GM19395 (cell line): Measurements from ENCODE around the gene IGFL4.

Source experiments
- ATAC-seq: cut with Tn5 transposase; IDR thresholded peaks from one replicate; pipeline ENCODE4 v1.9.1; 2021; ENCODE audit warnings: mild to moderate bottlenecking, moderate library complexity; ENCODE audit not compliant: unreplicated experiment

Gene IGFL4

DNA sequence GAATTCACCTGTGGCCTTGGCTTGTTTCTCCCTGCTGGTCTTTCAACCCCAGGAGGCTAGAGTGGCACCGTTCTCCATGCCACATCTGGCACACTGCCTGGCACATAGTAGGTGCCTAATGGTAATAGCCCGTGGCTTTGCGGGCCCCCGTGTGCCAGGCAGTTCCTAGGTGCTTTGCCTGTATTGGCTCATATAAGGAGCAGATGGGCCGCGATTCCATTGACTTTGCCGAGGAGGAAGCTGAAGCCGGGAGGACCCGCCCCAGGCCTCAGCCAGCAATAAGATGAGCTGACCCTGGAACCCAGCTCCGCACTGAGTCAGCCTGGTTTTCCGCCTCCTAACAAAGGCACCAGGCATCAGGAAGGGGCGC lies 18.8 kb downstream of the IGFL4 start:
- ATAC-seq, result no peak

DNA sequence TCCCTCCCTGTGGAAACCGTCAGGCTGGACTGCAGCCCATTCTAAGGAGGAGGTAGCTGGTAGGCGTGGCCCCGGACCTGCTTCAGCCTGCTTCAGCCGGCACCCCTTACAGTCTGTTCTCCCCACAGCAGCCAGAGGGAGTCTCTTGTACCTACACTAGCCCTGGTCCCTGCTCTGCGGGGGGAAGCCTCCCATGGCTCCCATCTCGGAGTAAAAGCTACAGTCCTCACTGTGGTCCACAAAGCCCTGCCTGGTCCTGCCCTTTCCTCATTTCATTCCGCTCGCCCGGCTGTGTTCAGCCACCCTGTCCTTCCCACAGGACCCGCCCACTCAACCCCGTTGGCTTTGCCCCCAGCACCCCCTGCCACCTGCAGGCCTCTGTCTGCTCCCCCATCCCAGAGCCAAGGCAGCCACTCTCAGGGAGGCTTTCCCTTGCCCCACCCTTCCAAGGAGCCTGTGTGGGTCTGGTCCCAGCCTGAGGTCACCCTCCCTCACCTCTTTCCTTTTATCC lies 19.2 kb downstream of the IGFL4 start:
- ATAC-seq, result no peak

DNA sequence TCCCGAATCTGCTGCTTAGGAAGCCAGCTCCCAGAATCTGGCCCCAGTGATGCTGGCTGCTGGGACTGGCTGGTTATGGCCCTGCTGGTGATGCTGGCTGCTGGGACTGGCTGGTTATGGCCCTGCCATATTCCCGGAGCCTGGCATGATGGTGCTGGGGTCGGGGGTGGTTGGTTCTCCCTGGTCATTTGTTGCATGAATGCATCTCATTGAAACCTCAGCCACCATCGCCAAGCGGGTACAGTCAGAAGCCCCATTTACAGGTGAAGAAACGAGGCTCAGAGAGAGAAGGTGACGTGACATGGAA lies 20.0 kb downstream of the IGFL4 start:
- ATAC-seq, result no peak

DNA sequence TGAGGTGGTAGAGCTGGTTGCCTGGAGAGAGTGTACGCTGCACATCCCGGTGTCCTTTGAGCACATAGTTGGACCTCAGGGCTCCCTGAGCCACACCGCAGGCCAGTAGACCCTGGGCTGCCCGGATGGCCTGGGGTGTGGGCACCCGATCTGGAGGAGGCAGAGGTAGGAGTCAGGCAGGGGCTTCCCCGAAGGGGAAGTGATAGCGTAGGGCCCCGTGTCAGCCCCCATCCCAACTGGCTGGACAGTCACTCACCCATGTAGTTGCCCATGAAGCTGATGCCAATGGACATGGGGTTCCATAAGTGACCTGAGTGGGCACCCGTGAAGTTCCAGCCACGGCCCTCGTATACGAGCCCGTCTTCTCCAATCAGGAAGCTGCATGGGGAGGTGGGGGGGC lies 21.5 kb downstream of the IGFL4 start:
- no peak for ATAC-seq

DNA sequence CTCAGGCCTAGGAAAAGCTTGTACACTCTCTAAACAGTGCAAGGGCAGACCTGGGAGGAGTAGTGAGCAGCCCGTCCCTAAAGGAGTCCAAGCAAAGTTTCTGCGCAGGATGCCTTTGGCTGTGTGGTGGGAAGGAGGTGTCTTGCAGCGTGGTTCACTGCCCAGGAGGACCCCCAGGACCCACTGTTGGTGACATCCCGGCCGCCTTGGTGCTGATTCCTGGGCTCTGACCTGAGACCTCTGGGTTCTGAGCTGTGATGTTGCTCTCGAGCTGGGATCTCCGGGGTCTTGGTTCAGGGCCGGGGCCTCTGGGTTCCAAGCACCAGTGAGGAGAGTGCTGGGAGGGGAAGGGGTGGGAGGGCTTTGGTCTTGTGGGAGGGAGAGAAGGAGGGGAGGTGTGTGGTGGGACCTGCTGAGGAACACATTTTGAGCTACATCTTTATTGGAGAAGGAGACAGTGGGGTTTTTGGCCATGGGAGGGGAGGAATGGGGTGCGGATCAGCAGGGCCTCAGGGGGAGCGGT lies 22.0 kb downstream of the IGFL4 start:
- ATAC-seq, result no peak

DNA sequence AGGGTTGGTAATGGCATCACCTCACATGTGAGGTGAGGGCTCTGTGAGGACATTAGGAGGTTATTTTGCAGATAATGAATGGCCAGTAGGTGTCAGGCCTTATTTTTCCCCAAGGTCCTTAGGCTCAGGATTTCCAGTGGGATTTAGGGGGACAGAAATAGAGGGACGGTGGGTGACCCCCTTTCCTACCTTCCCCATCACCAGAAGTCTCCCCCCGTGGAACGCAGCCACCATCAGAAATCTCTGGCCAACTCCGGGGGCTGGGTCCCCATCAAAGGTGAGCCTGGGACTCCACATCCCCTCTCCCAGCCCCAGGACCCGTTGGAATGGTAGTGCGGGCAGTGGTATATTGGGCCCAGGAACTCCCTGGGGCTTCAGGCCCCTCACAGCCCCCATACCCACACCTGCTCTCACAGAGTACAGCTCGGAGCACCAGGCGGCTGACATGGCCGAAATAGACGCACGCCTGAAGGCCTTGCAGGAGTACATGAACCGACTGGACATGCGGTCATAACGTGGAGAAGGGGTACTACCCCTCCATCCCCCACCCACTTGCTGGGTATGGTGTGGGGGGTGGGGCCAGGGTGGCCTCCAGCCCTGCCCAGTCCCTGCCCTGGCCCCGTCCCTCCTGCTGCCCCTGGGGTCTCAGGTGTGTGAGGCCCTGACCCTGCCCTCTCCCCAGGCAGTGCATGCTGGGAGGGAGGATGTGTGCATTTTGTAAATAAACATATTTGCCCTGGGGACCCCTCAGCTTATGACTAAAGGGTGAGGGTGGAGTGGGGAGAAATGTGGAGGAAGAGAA lies 22.7 kb downstream of the IGFL4 start:
- ATAC-seq, result no peak

DNA sequence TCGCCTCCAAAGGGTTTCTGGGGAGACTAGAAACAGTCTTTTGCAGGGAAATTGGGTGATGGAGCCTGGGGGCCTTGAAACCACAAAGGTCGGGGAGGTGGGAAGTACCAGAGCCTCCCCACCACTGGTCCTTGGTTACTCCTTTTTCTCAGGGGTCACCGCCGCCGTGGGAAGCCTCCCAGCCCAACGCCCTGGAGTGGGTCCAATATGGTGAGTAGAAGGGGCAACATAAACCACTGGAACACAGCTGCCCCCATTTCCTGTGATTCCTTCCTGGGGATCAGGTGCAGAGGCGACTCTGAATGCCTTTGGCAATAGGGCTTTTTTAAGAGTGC lies 23.7 kb downstream of the IGFL4 start:
- ATAC-seq, result no peak

DNA sequence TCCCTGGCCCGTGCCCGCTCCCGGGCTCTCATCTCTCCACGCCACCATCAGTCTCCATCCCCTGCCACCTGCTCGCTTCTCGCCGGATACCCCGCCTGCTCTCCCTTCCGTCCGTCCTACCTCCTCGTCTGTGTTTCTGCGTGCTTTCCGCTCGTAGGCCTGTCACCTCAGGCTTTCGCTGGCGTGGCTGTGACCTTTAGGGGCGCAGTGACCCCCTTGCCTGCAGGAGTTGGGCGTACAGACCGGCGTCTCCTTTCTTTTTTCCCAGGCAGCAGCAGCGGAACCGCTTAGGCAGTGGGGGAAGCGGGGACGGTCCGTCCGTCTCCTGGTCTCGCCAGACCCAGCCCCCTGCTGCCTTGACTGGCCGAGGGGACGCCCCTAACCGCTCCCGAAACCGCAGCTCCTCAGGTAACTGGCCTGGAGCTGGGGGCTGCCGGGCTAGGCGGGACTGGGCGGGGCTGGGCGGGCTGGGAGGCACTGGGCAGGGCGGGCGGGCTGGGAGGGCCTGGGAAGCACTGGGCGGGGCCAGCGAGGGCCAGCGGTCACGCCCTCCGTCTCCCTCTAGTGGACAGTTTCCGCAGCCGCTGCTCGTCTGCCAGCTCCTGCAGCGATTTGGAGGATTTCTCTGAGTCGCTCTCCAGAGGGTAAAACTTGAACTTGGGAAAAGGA lies 24.2 kb downstream of the IGFL4 start:
- ATAC-seq, result no peak

DNA sequence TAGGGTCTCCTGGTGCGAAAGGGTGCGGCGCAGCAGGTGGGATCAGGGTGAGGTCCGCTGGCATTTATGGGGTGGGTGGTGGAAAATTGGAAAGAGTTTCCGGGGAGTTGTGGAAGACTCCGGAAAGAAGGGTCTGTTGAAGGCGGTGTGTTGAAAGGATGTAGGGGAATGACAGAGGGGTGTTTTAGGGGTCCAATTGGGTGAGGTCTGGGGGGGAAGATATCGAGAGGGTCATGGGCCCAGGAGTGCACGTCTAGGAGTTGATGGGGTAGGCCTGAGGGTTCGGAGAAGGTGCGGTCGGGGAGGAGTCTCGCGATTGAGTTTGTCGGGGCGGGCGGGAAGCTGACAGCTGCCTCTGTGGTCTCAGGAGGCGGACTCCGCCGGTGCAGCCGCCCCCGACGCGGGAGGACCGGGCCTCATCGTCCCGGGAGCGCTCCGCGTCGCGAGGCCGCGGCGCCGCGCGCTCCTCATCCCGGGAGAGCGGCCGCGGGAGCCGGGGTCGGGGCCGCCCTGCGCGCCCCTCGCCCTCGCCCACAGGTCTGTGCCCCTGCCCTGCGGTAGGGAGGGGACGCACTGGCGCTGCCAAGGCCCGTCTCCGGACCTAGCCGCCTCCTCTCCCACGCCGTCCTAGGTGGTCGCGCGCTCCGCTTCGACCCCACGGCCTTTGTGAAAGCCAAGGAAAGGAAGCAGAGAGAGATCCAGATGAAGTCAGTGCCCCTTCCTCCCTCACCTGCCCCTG lies 24.9 kb downstream of the IGFL4 start:
- no peak for ATAC-seq

DNA sequence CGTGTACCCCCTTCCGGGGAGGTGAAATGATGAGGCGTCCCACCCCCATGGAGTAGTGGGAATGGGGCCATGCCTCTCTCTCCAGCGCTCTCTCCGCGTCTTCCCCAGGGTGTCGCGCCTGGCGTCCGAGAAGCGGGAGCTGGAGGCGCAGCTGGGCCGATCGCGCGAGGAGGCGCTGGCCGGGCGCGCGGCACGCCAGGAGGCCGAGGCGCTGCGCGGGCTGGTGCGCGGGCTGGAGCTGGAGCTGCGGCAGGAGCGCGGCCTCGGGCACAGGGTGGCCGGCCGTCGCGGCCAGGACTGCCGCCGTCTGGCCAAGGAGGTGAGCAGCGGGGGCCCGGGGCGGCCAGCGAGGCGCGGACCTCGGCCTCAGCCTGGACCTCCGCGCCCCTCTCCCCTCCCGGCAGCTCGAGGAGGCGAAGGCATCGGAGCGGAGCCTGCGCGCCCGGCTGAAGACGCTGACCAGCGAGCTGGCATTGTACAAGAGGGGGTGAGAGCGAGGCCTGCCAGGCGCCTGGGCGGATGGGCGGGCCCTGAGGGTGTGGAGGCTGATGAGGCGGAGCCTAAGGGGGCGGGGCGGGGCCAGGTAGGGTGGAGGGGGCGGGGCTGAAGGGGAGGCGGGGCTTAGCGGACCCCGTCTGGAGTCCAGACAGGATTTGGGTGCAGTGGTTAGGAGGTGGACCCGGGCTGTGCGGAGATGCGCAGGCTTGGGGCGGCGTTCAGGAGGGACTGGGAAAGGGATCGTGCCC lies 25.7 kb downstream of the IGFL4 start:
- ATAC-seq, result no peak

DNA sequence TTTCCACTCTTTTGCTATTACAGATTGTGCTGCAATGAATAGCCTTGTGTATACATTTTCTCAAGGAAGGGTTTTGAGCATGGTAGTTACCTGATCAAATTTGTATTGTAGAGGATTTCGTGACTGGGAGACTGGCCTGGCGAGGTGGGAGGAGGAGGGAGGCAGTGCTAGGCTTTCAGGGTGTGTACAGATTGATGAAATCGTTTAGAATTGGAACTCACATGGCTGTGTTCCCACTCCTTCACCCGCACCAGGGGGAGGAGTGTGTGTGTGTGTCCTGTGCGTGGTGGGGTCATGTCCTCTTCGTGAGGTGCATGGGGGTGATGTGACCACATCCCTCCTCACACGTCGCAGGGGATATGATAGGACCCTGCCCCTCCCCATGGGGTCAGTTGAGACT lies 26.3 kb downstream of the IGFL4 start:
- no peak for ATAC-seq

DNA sequence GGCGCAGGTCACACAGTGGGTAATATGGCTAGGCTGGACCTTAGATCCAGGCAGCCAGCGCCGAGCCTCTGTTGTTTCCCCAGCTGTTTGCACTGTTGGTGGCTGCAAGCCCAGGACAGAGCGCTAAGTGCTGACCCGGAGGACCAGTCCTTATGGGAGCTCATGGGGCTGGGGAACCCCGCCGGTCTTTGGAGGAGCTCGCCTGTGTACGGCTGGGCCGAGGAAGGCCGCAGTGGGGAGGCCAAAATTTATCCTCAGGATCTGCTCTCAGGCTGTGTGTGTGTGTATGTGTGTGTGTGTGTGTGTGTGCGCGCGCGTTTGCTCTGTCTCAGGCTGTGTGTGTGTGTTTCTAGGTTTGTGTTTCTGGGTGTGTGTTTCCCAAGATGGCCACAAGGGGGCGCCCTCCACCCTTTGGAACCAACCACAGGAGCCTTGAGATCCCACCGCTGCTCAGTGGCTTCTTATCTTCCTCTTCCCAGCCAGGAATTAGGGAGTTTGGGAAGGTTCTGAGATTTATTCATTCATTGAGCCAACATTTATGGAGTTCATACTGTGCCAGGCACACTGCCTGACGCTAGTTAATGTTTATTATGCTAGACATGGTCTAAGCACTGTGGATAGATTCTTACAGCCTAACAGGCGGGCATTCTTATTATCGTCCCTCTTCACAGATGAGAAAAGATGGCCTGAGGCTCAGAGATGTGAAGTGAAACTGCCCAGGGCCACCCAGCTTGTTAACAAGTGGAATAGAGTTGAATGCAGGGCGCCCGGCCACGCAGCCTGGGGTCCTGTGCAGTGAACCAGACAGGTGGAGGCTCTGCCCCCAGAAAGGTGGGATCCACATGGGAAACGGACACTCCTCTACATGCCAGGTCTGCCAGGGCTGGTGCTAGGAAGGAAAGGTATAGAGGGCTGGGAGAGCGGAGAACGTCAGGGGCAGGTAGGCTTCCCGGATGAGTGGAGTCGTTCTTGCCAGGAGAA lies 31.0 kb downstream of the IGFL4 start:
- no peak for ATAC-seq

DNA sequence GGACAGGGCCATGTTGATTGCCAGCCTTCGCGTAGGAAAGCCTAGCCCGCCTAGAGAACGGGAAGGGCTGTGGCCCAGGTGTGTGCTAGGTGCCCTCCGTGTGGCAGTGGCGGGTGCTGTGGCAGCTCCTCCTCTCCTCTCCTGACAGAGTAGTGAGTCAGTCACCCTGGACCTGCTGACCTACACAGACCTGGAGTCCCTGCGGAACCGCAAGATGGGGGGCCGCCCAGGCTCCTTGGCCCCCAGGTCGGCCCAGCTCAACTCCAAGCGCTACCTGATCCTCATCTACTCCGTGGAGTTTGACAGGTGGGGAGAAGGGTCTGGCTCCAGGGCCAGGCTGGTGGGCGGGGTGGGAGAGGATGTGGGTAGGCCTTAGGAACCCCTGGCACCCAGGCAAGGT lies 34.4 kb downstream of the IGFL4 start:
- ATAC-seq, result no peak

DNA sequence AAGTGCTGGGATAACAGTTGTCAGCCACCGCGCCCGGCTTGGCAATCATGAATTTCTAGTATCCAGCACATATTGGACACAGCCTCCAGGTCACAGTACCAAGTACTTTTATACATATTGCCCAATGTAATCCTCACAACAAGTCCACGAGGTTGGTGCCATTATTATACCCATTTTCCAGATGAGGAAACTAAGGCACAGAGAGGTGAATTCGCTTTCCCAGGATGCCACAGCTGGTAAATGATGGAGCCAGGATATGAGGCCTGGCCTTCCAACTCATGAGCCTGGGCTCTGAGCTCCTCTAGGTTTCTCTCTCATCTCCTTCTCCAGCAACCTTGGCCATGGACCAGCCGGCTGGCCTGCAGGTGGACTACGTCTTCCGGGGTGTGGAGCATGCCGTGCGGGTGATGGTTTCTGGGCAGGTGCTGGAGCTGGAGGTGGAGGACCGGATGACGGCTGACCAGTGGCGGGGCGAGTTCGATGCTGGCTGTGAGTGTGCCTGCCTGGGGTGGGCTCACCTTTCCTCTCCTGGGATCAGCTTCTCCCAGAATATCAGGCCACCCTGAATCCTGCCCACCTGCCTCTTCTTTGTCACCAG lies 38.0 kb downstream of the IGFL4 start:
- no peak for ATAC-seq

DNA sequence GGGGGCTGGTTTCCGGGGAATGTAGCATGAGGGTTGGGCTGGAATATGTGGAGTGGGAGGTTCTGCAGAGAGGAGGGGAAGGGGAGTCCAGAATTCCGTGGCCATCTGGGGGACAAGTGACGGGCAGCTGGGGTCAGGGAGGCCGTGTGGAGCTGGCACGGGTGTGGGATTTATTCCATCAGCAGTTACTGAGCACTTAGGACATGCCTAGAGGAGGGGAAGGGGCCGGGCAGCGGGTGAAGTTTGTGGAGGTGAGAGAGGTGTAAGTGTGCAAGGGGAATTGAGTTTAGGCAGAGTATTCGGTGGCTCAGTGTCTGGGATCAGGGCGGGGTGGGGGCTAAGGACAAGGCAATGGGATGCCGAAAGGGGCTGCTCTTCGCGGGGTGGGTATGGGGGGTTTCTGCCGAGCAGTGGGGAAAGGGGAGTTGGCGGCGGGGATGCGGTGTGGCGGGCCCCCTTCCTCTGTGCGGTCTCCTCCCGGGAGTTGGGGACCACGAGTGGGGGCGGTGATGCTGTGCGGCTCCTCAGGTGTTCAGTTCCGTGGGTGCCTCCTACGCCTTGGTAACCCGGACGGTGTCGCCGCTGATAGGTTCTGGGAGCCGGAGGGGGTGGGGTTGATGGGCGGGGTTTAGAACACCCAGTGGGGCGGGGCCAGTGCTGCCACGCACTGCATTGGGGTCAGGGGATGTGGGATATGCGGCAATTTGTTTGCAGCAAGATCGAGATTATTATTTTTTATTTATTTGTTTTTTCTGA lies 40.1 kb downstream of the IGFL4 start:
- no peak for ATAC-seq

DNA sequence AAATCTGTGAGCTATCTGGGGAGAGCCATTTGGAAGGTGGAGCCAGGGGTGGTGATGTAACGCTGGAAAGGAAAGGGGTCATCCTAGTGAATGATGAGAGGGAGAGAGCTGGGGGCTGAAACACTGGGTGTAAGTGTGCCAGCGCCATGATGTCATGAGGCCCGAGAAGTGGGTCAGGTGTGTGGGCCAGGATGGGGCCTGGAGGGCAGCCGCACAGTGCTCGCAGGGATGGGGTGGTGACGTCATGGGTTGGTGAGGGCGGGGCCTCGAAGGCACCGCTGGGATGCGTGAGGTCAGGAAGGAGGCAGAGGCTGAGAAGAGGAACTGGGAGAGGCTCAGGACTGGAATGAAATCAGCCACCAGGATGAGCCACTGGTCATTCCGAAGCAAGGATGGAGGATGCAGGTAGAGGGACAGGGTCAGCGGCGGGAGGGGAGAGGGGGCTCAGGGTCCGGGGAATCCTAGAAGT lies 41.1 kb downstream of the IGFL4 start:
- ATAC-seq, result no peak

DNA sequence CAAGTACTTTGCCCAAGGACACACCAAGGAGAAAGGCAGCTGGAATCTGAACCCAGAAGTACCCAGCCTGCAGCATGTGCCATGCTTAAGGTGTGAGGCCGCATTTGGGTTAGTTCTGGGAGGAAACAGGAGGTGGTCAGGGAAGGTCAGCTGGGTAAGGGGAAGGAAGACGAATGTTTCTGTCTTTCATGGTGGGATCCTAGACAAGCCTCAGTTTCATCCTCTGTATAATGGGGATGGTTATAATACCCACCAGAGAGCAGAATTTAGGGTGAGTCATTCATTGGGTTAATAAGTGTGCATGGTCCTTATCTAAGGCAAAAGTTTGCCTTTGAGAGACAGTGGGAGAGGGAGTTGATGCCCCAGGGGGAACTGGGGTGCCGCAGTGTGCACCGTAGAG lies 42.0 kb downstream of the IGFL4 start:
- no peak for ATAC-seq

DNA sequence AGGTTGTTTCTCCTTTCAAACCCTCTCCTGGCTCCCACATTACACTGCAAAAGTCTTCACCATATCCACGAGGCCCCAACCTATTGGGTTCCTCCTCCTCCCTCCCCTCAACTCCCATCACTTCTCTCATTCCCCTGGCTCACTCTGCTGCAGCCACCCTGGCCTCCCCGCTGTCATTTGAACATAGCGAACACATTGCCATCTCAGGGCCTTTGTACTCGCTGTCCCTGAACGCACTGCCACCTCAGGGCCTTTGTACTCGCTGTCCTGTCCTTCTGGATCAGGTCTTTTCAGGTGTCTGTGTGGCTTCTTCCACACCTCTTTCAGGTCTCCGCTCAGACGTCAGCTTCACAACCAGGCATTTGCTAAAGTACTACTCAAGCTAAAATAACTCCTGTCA lies 43.9 kb downstream of the IGFL4 start:
- ATAC-seq, result no peak
